IPS-11a (cell line): ENCODE results near the gene CNTFR.

ENCODE experiments used
- H3K4me3 ChIP-seq: one replicate; pipeline ENCODE4 v1.5.1; 2013; ENCODE audit warnings: low read depth, low read length, control low read depth

CNTFR gene

GRCh38 chr9:34620061-34620994 lies 30.8 kb upstream of the CNTFR start, which contains the start of gene DCTN3:
Gene DCTN3 (minus strand): TSS chr9:34620495. CDS start chr9:34620464, 31 bp downstream.
- peak within 1 kb of the TSS; percentile 75 for H3K4me3 ChIP-seq

- H3K4me3 ChIP-seq: no peak overlapping the region
Observed at GRCh38 chr9:34615132-34615531, 25.6 kb upstream of the CNTFR start.

- peak overlapping the region; percentile 67 for H3K4me3 ChIP-seq
Observed at GRCh38 chr9:34612788-34613390, 23.4 kb upstream of the CNTFR start.

GRCh38 chr9:34611811-34612787 lies 22.6 kb upstream of the CNTFR start, which contains the start of gene RPP25L:
Gene RPP25L (minus strand): TSS chr9:34612097. CDS start chr9:34611296, 801 bp downstream.
- H3K4me3 ChIP-seq: peak within 1 kb of the TSS; percentile 67

GRCh38 chr9:34611251-34611810 lies 21.8 kb upstream of the CNTFR start:
- peak overlapping the region; percentile 67 for H3K4me3 ChIP-seq

- peak overlapping the region; percentile 67 for H3K4me3 ChIP-seq
Observed at GRCh38 chr9:34610434-34611206, 21.1 kb upstream of the CNTFR start.

GRCh38 chr9:34607331-34607730 lies 17.8 kb upstream of the CNTFR start:
- no peak overlapping the region for H3K4me3 ChIP-seq

- no peak overlapping the region for H3K4me3 ChIP-seq
Observed at GRCh38 chr9:34606905-34607304, 17.4 kb upstream of the CNTFR start.

- H3K4me3 ChIP-seq: no peak overlapping the region
Observed at GRCh38 chr9:34606190-34606589, 16.7 kb upstream of the CNTFR start.

- H3K4me3 ChIP-seq: no peak overlapping the region
Observed at GRCh38 chr9:34603610-34604231, 14.2 kb upstream of the CNTFR start.

GRCh38 chr9:34601937-34602573 lies 12.5 kb upstream of the CNTFR start:
- no peak overlapping the region for H3K4me3 ChIP-seq

- H3K4me3 ChIP-seq: no peak overlapping the region
Observed at GRCh38 chr9:34600908-34601307, 11.4 kb upstream of the CNTFR start.

GRCh38 chr9:34599546-34599945 lies 10.0 kb upstream of the CNTFR start:
- H3K4me3 ChIP-seq: no peak overlapping the region

- no peak overlapping the region for H3K4me3 ChIP-seq
Observed at GRCh38 chr9:34594177-34594576, 4.7 kb upstream of the CNTFR start.

GRCh38 chr9:34592895-34593601 lies 3.5 kb upstream of the CNTFR start:
- peak overlapping the region; percentile 13 for H3K4me3 ChIP-seq

- H3K4me3 ChIP-seq: no peak overlapping the region
Observed at GRCh38 chr9:34591917-34592866, 2.7 kb upstream of the CNTFR start.
